ENCODE data around the gene FANCI.

FANCI gene

GRCh38 chr15:89361451-89362202, 117.8 kb downstream of the FANCI start:
- peak; percentile 23 to 42 (median 36) for DNase-seq (ENCODE audit: low read depth in 3 of 3)

GRCh38 chr15:89362203-89363101, 118.7 kb downstream of the FANCI start:
- no peak for DNase-seq (ENCODE audit: low read depth in 3 of 3)

- DNase-seq (ENCODE audit: low read depth in 3 of 3): no peak
These were observed 119.4 kb downstream of the FANCI start for GRCh38 chr15:89363133-89363532.

- DNase-seq (ENCODE audit: low read depth in 3 of 3): no peak
These were observed 120.0 kb downstream of the FANCI start for GRCh38 chr15:89363770-89364169.

- no peak for DNase-seq (ENCODE audit: low read depth in 3 of 3)
These were observed 120.6 kb downstream of the FANCI start for GRCh38 chr15:89364341-89364740.

- DNase-seq (ENCODE audit: low read depth in 3 of 3): no peak
These were observed 121.1 kb downstream of the FANCI start for GRCh38 chr15:89364741-89365450.

- no peak for DNase-seq (ENCODE audit: low read depth in 3 of 3)
These were observed 121.8 kb downstream of the FANCI start for GRCh38 chr15:89365462-89366065.

All from stimulated activated CD4-positive, alpha-beta T cell treated with anti-CD3 and anti-CD28 coated beads, TNF-alpha, amount 100 ng/mL, for 4 hours (primary cell).